ENCODE measurements around the gene VWA3B.
"Not testable (repeated sequence)": the region's sequence is repeated elsewhere in the genome, so short reads cannot be mapped to it uniquely, and the experiment has no call there.

VWA3B gene

GRCh38 chr2:98300141-98300874, 213.3 kb downstream of the VWA3B start:
- DNase-seq: no peak

GRCh38 chr2:98301469-98301868, 214.5 kb downstream of the VWA3B start:
- no peak for DNase-seq

- not testable (repeated sequence) for DNase-seq
Observed at GRCh38 chr2:98307131-98307696, 220.2 kb downstream of the VWA3B start.

- no peak for DNase-seq
Observed at GRCh38 chr2:98308068-98308467, 221.1 kb downstream of the VWA3B start.

- DNase-seq: no peak
Observed at GRCh38 chr2:98308532-98308931, 221.6 kb downstream of the VWA3B start.

- no peak for DNase-seq
Observed at GRCh38 chr2:98309580-98309979, 222.6 kb downstream of the VWA3B start.

- DNase-seq: no peak
Observed at GRCh38 chr2:98310010-98310409, 223.0 kb downstream of the VWA3B start.

- DNase-seq: no peak
Observed at GRCh38 chr2:98311090-98311489, 224.1 kb downstream of the VWA3B start.

GRCh38 chr2:98311771-98312545, 225.0 kb downstream of the VWA3B start:
- DNase-seq: no peak

GRCh38 chr2:98313492-98314250, 226.7 kb downstream of the VWA3B start:
- DNase-seq: no peak

- no peak for DNase-seq
Observed at GRCh38 chr2:98314251-98314650, 227.3 kb downstream of the VWA3B start.

GRCh38 chr2:98315957-98316356, 229.0 kb downstream of the VWA3B start:
- no peak for DNase-seq

GRCh38 chr2:98317214-98317613, 230.2 kb downstream of the VWA3B start:
- no peak for DNase-seq

GRCh38 chr2:98320171-98320570, 233.2 kb downstream of the VWA3B start:
- not testable (repeated sequence) for DNase-seq

GRCh38 chr2:98324181-98324580, 237.2 kb downstream of the VWA3B start:
- no peak for DNase-seq

GRCh38 chr2:98327776-98328175, 240.8 kb downstream of the VWA3B start:
- no peak for DNase-seq

- no peak for DNase-seq
Observed at GRCh38 chr2:98329549-98329948, 242.6 kb downstream of the VWA3B start.

- no peak for DNase-seq
Observed at GRCh38 chr2:98332989-98333388, 246.0 kb downstream of the VWA3B start.

GRCh38 chr2:98333922-98334321, 247.0 kb downstream of the VWA3B start:
- DNase-seq: no peak

- no peak for DNase-seq
Observed at GRCh38 chr2:98334439-98335078, 247.6 kb downstream of the VWA3B start.

GRCh38 chr2:98335271-98335670, 248.3 kb downstream of the VWA3B start:
- no peak for DNase-seq

GRCh38 chr2:98341241-98341640, 254.3 kb downstream of the VWA3B start:
- no peak for DNase-seq

- no peak for DNase-seq
Observed at GRCh38 chr2:98343285-98343684, 256.3 kb downstream of the VWA3B start.
